ENCODE data around the gene CDHR1.
"Not testable (repeated sequence)": the region's sequence is repeated elsewhere in the genome, so short reads cannot be mapped to it uniquely, and the experiment has no call there.

The CDHR1 gene

DNA sequence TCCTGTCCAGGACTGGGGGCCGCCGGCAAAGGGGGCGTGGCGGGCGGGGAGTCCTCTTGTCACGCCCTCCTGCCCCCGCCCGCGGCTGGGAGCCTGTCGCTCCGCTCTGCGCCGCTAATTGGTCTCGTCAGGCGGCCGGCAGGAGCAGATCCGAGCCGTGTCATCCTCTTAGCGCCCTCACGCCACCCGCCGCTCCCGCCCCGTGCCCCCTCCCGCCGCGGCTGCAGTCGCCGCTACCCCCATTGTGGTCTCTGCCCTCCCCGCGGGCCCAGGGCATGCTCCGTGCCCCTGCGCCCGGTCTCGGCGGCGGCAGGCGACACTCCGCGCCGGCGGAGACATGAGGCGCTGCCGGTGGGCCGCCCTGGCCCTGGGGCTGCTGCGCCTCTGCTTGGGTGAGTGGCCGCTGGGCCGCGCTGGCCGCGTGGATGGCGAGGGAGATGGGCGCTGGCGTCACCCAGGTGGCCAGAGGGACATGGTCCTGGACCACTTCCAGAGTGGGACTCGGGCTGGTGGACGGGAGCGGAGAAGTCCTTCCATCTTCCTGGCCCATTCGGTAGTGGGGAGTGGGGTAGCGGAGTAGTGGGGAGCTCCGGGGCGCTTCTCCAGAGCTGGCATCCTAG, at the start of gene CDHR1:
Gene CDHR1, plus strand, starts transcription at position 114 of the 620 bp plus-strand sequence. Its CDS starts 224 bp downstream, at position 338.
- H3K27ac ChIP-seq: no peak within 1 kb of the TSS
- H3K4me3 ChIP-seq: peak within 1 kb of the TSS; percentile 65
- no peak for DNase-seq (ENCODE audit: low spot score)
- TF ChIP-seq, protein P1, sequence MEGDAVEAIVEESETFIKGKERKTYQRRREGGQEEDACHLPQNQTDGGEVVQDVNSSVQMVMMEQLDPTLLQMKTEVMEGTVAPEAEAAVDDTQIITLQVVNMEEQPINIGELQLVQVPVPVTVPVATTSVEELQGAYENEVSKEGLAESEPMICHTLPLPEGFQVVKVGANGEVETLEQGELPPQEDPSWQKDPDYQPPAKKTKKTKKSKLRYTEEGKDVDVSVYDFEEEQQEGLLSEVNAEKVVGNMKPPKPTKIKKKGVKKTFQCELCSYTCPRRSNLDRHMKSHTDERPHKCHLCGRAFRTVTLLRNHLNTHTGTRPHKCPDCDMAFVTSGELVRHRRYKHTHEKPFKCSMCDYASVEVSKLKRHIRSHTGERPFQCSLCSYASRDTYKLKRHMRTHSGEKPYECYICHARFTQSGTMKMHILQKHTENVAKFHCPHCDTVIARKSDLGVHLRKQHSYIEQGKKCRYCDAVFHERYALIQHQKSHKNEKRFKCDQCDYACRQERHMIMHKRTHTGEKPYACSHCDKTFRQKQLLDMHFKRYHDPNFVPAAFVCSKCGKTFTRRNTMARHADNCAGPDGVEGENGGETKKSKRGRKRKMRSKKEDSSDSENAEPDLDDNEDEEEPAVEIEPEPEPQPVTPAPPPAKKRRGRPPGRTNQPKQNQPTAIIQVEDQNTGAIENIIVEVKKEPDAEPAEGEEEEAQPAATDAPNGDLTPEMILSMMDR (IDR thresholded peaks at IDR 0.05): no peak

GRCh38 chr10:84147347-84147746, 47.0 kb upstream of the CDHR1 start:
- Histone ChIP-seq H3K4me3 (no peak overlapping the region), H3K27ac (no peak overlapping the region)
- TF ChIP-seq, protein P1 (IDR thresholded peaks at IDR 0.05): no peak
- no peak for DNase-seq (ENCODE audit: low spot score)

DNA sequence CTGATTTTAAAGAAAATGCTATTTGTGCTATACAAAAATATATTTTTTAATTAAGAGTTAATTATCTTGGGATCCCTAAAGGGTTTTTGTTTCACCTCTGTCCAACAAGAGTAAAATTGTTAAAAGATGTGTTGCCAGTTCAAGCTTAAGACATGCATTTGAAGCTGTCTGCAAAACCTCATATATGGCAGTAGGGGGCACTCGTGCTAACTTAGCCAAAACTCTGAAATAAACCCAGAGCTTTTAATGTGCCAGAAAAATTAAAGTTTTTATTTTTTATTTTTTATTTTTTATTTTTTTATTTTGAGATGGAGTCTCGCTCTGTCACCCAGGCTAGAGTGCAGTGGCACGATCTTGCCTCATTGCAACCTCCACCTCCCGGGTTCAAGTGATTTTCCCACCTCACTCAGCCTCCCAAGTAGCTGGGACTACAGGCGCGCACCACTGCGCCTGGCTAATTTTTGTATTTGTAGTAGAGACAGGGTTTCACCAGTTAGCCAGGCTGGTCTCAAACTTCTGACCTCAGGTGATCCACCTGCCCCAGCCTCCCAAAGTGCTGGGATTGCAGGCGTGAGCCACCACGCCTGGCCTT, 46.2 kb upstream of the CDHR1 start:
- not testable (repeated sequence) for H3K4me3 ChIP-seq; DNase-seq (ENCODE audit: low spot score); H3K27ac ChIP-seq

- H3K4me3 ChIP-seq: no peak overlapping the region
- TF ChIP-seq, protein P1 (IDR thresholded peaks at IDR 0.05): no peak
- DNase-seq (ENCODE audit: low spot score): no peak
- no peak overlapping the region for H3K27ac ChIP-seq
These were observed 44.5 kb upstream of the CDHR1 start for GRCh38 chr10:84149854-84150253.

- TF ChIP-seq, protein P1 (IDR thresholded peaks at IDR 0.05): no peak
- DNase-seq (ENCODE audit: low spot score): no peak
- no peak overlapping the region for H3K27ac ChIP-seq
- no peak overlapping the region for H3K4me3 ChIP-seq
These were observed 41.6 kb upstream of the CDHR1 start for GRCh38 chr10:84152769-84153168.

- no peak overlapping the region for H3K27ac ChIP-seq
- H3K4me3 ChIP-seq: no peak overlapping the region
- DNase-seq (ENCODE audit: low spot score): no peak
- TF ChIP-seq, protein P1 (IDR thresholded peaks at IDR 0.05): no peak
These were observed 38.8 kb upstream of the CDHR1 start for GRCh38 chr10:84155521-84155920.

- no peak overlapping the region for H3K27ac ChIP-seq
- H3K4me3 ChIP-seq: no peak overlapping the region
- TF ChIP-seq, protein P1 (IDR thresholded peaks at IDR 0.05): no peak
- no peak for DNase-seq (ENCODE audit: low spot score)
These were observed 38.3 kb upstream of the CDHR1 start for GRCh38 chr10:84156009-84156408.
